ENCODE data around the gene LAMB1.
"Not testable (repeated sequence)": the region's sequence is repeated elsewhere in the genome, so short reads cannot be mapped to it uniquely, and the experiment has no call there.

Gene LAMB1

GRCh38 chr7:107933386-107934013 is 69.5 kb downstream of the LAMB1 start:
- no peak overlapping the region for H3K4me3 ChIP-seq (ENCODE audit: low read depth, low read length)

DNA sequence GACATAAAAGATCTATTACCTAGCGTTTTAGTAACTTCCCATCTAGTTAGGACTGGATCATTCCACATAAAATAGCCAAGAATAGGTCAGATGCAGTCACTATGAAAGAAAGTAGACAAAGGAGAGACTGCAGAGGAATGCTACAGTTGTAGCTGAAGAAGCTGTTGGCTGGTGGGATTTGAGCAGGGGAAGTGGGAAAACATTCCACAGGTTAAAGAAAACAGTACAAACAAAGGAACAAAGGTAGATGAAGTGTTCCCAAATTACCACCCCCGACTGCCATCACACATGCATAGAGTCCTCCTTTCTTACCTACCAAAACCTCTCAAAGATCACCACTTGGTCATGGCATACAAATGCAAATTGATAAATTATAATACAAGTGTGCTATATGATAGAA is 70.2 kb downstream of the LAMB1 start:
- no peak overlapping the region for H3K4me3 ChIP-seq (ENCODE audit: low read depth, low read length)
- TF ChIP-seq CTCF (IDR thresholded peaks at IDR 0.05; ENCODE audit: borderline replicate concordance, insufficient read depth, low read depth, low read length) = no peak

More at GRCh38 chr7:107933386-107934013, 69.5 kb downstream of the LAMB1 start:
- no peak for TF ChIP-seq CTCF (IDR thresholded peaks at IDR 0.05; ENCODE audit: borderline replicate concordance, insufficient read depth, low read depth, low read length)

DNA sequence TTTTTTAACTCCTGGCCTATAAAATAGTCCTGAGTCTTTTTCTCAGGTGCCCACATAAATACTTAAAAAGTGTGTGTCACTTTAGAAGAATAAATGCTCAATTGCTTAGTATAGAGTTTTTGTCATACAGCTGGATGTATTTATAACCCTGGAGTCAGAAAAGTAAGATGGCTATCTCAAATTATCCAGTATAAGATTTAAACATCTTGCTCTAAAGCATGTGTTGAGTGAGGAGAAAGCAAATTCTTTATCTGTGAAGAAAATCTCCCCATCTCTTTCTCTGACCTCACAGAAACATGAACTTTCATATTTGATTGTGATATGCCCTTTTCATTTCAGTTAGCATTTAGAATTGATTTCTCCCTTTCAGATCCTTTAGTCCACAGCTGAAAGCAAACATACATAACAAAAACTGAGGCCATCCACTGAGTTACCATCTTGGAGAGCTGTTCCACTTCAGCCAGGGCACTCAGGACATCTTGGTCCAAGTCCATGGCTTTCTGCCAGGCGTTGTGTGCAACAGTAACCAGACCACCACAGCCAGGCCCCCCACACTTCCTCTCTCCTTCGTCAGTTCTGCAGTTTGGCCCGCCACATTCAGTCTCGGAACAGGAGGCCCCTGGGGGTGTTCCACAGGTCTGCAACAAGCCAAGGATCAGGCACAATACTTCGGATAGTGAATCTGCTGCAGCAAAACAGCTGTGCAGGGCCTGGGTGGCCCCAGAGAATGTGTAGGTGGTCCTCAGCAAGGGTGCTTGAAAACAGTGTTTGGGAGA is 71.0 kb downstream of the LAMB1 start:
- no peak overlapping the region for H3K4me3 ChIP-seq (ENCODE audit: low read depth, low read length)
- TF ChIP-seq CTCF (IDR thresholded peaks at IDR 0.05; ENCODE audit: borderline replicate concordance, insufficient read depth, low read depth, low read length) = no peak

GRCh38 chr7:107926481-107926880 is 76.5 kb downstream of the LAMB1 start:
- no peak overlapping the region for H3K4me3 ChIP-seq (ENCODE audit: low read depth, low read length)
- TF ChIP-seq CTCF (IDR thresholded peaks at IDR 0.05; ENCODE audit: borderline replicate concordance, insufficient read depth, low read depth, low read length) = no peak

DNA sequence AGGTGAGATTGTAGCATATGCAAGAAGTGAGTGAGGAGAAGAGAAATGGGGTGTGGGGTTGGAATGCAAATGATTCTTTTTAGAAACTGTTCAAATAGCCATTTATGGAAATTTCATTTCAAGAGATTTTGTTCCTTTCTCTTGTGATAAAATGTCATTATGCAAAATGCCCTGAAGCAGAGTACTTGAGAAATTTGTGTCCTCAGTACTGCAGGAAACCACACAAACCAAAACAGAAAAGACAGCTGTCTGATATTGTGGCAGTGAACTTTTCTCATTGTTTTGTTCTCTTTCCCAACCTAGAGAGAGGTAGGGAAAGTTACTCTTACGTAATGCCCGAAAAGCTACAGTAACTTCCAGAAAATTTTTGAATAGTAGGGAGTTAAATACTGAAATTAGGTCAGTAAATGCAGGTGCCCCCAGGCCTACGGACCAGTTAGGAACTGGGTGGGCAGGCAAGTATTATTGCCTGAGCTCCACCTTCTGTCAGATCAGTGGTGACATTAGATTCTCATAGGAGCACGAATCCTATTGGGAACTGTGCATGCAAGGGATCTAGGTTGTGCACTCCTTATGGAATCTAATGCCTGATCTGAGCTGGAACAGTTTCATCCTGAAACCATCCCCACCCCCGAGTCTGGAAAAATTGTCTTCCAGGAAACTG is 78.0 kb downstream of the LAMB1 start:
- TF ChIP-seq CTCF (IDR thresholded peaks at IDR 0.05; ENCODE audit: borderline replicate concordance, insufficient read depth, low read depth, low read length) = no peak
- no peak overlapping the region for H3K4me3 ChIP-seq (ENCODE audit: low read depth, low read length)

GRCh38 chr7:107922886-107923285 is 80.1 kb downstream of the LAMB1 start:
- TF ChIP-seq CTCF (IDR thresholded peaks at IDR 0.05; ENCODE audit: borderline replicate concordance, insufficient read depth, low read depth, low read length) = no peak
- H3K4me3 ChIP-seq (ENCODE audit: low read depth, low read length) = no peak overlapping the region

GRCh38 chr7:107921826-107922225 is 81.1 kb downstream of the LAMB1 start:
- H3K4me3 ChIP-seq (ENCODE audit: low read depth, low read length) = not testable (repeated sequence)
